Superior temporal gyrus (tissue), 1 donor: ENCODE measurements around the gene PCMT1.
"Not testable (repeated sequence)": the region's sequence is repeated elsewhere in the genome, so short reads cannot be mapped to it uniquely, and the experiment has no call there.

ENCODE experiments used
- DNase-seq: peaks from one replicate; pipeline ENCODE4 v3.0.0-alpha.2; 2016; ENCODE audit errors: extremely low spot score

The PCMT1 gene

DNA sequence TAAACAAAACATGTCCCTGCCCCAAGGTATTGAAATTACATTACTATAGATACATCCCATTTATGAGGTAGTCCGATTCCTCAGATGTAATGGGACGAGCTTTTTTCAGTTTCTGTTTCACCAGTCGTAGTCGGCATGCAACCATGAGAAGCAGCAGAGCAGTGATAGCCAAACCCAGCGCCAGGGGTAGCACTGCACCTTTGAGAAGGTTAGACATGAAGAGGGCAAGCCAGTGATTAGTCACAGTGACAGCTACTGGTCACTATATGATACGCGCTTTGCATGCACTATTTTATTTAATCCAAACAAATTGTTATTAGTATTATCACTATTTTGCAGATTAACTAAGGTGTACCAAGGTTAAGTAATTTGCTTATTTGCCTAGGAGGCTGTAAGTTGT lies 71.0 kb downstream of the PCMT1 start:
- no peak for DNase-seq

- DNase-seq, result no peak
Observed at GRCh38 chr6:149821492-149821891, 72.0 kb downstream of the PCMT1 start.

GRCh38 chr6:149823013-149823412 lies 73.5 kb downstream of the PCMT1 start:
- no peak for DNase-seq

DNA sequence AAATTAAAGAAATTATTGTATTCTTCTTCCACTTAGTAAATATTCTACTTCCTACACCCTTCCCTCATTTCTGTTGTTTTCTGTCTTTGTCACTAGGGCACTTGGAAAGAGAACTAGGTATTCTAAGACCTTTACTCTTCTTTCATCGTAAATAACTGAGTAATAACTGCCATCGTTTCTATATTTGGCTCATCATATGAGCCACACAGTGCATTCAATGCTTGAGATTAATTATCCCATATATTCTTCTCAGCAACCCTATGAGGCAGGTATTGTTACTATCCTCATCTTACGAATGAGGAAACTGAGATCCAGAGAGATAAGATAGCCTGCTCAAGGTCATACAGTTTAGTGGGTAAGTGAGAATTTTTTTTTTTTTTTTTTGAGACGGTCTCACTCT lies 75.8 kb downstream of the PCMT1 start:
- DNase-seq, result no peak

DNA sequence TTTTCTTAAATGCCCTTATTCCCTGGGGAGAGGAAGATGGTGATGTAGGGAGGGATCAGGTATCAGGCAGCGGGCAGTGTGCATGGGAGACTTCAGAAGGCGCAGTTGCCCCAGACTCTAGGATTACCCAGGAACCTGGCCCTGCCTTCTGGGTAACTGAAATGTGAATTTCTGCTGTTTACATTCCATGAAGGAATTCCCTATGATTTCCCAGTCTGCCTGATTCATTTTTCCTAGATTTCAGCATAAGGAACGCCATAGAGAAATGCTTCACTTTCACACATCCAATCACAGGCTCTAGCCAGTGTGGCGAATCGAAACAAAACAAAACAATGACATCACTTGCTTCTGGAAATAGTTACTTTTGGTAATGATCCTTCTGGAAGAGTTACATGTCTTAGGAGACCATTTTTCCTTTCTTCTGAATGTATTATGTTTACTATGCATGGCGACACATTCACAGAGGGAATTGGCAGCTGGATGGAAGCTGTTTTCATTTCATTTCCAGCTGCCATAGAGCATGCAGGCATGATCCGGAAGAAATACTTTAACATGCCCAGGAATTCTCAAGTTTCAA lies 81.3 kb downstream of the PCMT1 start:
- peak; percentile 90 for DNase-seq

GRCh38 chr6:149831308-149831820 lies 81.8 kb downstream of the PCMT1 start:
- DNase-seq, result no peak

DNA sequence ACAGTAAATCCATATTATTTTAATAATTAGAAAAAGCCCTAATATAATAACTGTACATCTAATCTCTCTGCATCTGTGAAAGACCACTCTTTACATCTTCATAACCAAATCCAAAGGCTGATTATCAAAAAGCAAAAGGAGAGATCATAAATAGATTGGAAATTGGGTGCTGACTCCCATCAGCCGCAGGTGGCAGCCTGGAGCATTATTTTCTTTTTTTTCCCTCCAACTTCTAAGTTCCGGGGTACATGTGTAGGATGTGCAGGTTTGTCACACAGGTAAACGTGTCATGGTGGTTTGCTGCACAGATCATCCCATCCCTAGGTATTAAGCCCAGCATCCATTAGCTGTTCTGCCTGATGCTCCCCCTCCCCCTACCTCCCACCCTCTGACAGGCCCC lies 84.1 kb downstream of the PCMT1 start:
- no peak for DNase-seq

GRCh38 chr6:149834513-149835481 lies 85.3 kb downstream of the PCMT1 start:
- peak; percentile 94 for DNase-seq

GRCh38 chr6:149840345-149841075 lies 91.0 kb downstream of the PCMT1 start:
- DNase-seq, result peak; percentile 60

DNA sequence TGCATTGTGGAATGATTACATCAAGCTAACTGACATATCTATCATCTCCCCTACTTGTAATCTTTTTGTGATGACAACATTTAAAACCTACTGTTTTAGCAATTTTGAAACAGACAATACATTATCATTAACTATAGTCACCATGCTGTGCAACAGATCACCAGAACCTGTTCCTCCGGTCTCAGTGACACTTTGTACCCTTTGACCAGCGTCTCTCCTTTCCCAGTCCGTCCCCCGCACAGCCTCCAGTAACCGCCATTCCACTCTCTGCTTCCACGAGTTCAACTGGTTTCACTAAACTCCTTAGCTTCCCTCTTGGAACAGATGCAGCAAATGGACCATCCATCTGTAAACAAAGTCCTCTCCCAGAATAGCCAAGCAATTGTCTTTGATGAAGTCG lies 92.8 kb downstream of the PCMT1 start:
- DNase-seq, result no peak

- no peak for DNase-seq
Observed at GRCh38 chr6:149843051-149843633, 93.6 kb downstream of the PCMT1 start.

DNA sequence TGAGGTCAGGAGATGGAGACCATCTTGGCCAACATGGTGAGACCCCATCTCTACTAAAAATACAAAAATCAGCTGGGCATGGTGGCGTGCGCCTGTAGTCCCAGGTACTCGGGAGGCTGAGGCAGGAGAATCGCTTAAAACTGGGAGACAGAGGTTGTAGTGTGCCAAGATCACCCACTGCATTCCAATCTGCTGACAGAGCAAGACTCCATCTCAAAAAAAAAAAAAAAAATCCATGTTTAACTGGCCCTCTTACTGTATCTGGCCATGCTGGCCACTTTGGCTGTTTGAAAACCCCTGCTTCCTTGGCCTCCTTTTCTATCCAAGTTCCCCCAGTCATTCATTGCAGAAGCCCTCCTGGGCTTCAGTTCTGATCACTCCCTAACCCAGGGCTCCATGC lies 94.5 kb downstream of the PCMT1 start:
- DNase-seq, result not testable (repeated sequence)

DNA sequence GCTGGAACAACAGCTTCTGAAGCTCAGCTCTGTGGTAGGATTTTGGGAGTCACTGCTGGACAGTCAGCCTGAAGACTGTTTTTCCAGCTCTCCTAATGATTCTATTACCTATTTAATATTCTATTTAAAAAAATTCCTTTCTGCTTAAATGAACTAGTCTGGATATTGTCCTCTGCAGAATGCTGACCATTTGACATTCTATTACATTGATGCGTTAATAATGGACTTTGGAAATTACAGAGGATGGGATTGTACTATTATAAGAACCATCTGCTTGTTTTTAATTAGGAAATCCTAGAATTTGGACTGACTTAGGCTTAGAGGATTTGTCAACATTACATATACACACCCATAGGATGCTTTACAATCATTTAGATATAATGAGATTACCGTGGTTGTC lies 94.9 kb downstream of the PCMT1 start:
- no peak for DNase-seq

GRCh38 chr6:149845549-149845948 lies 96.0 kb downstream of the PCMT1 start:
- no peak for DNase-seq

DNA sequence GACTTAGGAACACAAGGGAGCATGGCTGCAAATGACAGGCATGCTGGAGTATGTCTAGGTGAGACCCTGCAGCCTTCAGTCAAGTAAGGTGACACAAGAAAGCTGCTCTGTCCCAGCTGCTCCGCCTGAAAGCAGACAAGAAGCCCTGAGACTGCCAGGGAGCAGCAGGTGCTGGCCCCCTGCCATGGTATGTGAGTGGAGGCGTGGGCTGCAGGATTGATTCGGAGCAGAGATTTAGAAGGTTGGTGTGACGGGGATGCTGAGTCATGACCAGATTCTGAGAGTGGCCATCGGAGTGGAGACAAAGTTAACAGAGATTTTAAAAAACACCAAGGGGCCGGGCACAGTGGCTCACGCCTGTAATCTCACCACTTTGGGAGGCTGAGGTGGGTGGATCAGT lies 96.8 kb downstream of the PCMT1 start:
- peak; percentile 40 for DNase-seq

DNA sequence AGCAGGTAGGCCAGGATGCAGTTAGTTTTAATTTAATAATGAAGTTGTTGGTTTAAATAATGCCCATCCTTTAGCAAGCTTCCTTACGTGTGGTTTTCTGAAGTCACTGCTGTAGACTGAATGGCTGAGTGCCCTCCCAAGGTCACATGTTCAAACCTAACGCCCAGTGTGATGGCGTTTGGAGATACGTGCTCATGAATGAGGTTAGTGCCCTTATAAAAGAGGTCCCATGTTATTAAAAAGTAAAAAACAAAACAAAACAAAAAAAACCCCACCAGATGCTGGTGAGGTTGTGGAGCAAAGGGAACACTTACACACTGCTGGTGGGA lies 98.4 kb downstream of the PCMT1 start:
- DNase-seq, result no peak

DNA sequence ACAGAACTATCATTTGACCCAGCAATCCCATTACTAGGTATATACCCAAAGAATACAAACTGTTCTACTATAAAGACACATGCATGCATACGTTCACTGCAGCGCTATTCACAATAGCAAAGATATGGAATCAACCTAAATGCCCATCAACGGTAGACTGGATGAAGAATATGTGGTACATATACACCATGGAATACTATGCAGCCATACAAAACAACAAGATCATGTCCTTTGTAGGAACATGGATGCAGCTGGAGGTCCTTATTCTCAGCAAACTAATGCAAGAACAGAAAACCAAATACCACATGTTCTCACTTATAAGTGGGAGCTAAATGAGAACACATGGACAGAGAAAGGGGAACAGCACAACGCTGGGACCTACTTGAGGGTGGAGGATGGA lies 98.8 kb downstream of the PCMT1 start:
- DNase-seq, result not testable (repeated sequence)

GRCh38 chr6:149851461-149852110 lies 102.0 kb downstream of the PCMT1 start:
- DNase-seq, result no peak

- no peak for DNase-seq
Observed at GRCh38 chr6:149852180-149852579, 102.6 kb downstream of the PCMT1 start.

DNA sequence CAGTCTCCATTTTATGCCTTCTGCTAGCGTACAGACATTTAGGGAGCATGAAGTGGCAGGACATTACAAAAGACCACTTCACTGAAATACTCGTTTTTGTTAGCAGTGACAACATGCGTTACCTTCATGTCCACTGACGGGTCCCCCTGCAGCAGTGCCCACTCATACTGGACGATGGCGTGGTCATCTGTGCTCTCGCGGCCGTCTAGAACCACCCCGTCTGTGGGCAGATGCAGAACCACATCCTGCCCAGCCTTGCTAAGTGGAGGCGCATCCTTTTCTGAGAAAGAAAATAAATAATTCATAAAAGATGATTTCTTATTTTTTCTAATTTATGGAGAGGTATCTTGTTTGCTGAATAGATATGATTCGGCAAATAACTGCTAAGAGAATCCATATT lies 103.3 kb downstream of the PCMT1 start:
- no peak for DNase-seq

DNA sequence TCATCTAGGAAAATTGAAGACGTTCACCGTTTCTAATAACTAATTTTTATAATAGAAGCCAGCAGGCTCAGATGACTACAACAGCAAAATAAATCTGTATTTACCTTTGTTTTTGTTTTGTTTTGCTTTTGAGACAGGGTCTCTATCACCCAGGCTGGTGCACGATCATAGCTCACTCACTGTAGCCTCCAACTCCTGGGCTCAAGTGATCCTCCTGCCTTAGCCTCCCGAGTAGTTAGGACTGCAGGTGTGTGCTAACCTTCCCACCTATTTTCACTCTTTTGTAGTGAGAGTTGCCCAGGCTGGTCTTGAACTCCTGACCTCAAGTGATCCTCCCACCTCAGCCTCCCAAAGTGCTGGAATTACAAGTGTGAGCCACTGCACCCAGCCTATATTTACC lies 104.5 kb downstream of the PCMT1 start:
- not testable (repeated sequence) for DNase-seq

- DNase-seq, result no peak
Observed at GRCh38 chr6:149854532-149854931, 105.0 kb downstream of the PCMT1 start.
